Keratinocyte (primary cell): Measurements from ENCODE around the gene KRI1.

Experiments used
- CTCF ChIP-seq, 3 experiments: IDR thresholded peaks in 1 of 3; conservative IDR thresholded peaks in 1 of 3; optimal IDR thresholded peaks in 1 of 3; 2 replicates in 2 of 3; 3 replicates in 1 of 3; pipeline versions ENCODE3 to v1.5.1; 2011; ENCODE audit warnings: low read length in 3 of 3, mild to moderate bottlenecking in 3 of 3, moderate library complexity in 2 of 3, control low read depth in 1 of 3, inconsistent platforms in 1 of 3; ENCODE audit not compliant: insufficient read depth in 2 of 3; ENCODE audit errors: extremely low read depth in 1 of 3
- EZH2 ChIP-seq: IDR thresholded peaks from one replicate; pipeline ENCODE4 v1.6.1; 2012; ENCODE audit warnings: inconsistent platforms, mild to moderate bottlenecking, low read length, moderate library complexity

- TF ChIP-seq CTCF (optimal IDR thresholded peaks at IDR 0.05 in 1 of 3, IDR thresholded peaks at IDR 0.05 in 1 of 3, conservative IDR thresholded peaks at IDR 0.05 in 1 of 3; ENCODE audit: extremely low read depth in 1 of 3, insufficient read depth in 2 of 3, low read length in 3 of 3): no peak
- TF ChIP-seq EZH2: no peak
Measured at GRCh38 chr19:10537668-10538067, 28.1 kb downstream of the KRI1 start.
